ENCODE results near the gene FRYL. TPM values are rescaled to one million over a fixed set of nuclear protein-coding genes. Genes with fewer than 3 reads are reported as not detected.

The FRYL gene
- total and polyA plus RNA-seq, 2 of the 8 experiments (the other 6 are each of a cell fraction or from before 2014, with no cell fraction given) = 8.0 to 36.5 TPM

DNA sequence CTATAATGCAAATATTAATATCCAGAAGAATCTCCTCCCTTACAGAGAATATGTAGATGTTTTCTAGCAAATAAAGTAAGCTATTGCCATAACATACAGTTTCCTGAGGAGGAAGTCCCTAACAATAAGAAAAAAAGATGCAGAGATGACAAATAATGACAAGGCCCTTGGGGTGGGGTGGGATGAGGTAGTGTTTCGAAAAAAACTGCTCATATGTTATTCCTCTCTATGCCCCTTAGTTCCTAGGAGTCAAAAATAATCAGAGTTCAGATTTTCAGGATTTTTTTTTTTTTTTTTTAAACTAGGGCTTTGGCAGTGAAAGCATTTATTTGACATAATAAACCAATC, 191.0 kb downstream of the FRYL start (continued):
- TF ChIP-seq KDM5A (IDR thresholded peaks at IDR 0.05; ENCODE audit: low read length) = no peak
- no peak for TF ChIP-seq JUND (IDR thresholded peaks at IDR 0.05; ENCODE audit: low read length)
- TF ChIP-seq RBBP5 (IDR thresholded peaks at IDR 0.05; ENCODE audit: borderline replicate concordance, low read depth, low read length) = no peak

Measured in H1 (cell line).